Measurements from ENCODE around the gene CMTM7.

The CMTM7 gene

GRCh38 chr3:32404714-32405113 lies 13.1 kb downstream of the CMTM7 start:
- no peaks in the 10 kb centered on the region for H3K27me3 ChIP-seq (ENCODE audit: control insufficient read depth in 1 of 2, insufficient read depth in 2 of 2, low read length in 2 of 2)
- H3K27ac ChIP-seq (ENCODE audit: low read depth, low read length): no peak overlapping the region
- H3K4me1 ChIP-seq (ENCODE audit: insufficient read depth, low read length): peaks cover 9% of the 10 kb centered on the region
- H3K9me3 ChIP-seq (ENCODE audit: low read length): no peaks in the 10 kb centered on the region
- H3K36me3 ChIP-seq (ENCODE audit: insufficient read depth, low read length): no peaks in the 10 kb centered on the region
- H3K9ac ChIP-seq (ENCODE audit: low read length): no peak overlapping the region
- H3K4me3 ChIP-seq (ENCODE audit: low read depth in 1 of 2, low read length in 2 of 2): no peak overlapping the region

GRCh38 chr3:32405155-32405554 lies 13.5 kb downstream of the CMTM7 start:
- no peak overlapping the region for H3K27ac ChIP-seq (ENCODE audit: low read depth, low read length)
- no peaks in the 10 kb centered on the region for H3K9me3 ChIP-seq (ENCODE audit: low read length)
- no peaks in the 10 kb centered on the region for H3K27me3 ChIP-seq (ENCODE audit: control insufficient read depth in 1 of 2, insufficient read depth in 2 of 2, low read length in 2 of 2)
- H3K36me3 ChIP-seq (ENCODE audit: insufficient read depth, low read length): no peaks in the 10 kb centered on the region
- no peak overlapping the region for H3K4me3 ChIP-seq (ENCODE audit: low read depth in 1 of 2, low read length in 2 of 2)
- no peak overlapping the region for H3K9ac ChIP-seq (ENCODE audit: low read length)
- peaks cover 9% of the 10 kb centered on the region for H3K4me1 ChIP-seq (ENCODE audit: insufficient read depth, low read length)

GRCh38 chr3:32405711-32406323 lies 14.2 kb downstream of the CMTM7 start:
- no peaks in the 10 kb centered on the region for H3K9me3 ChIP-seq (ENCODE audit: low read length)
- H3K4me1 ChIP-seq (ENCODE audit: insufficient read depth, low read length): peaks cover 5% of the 10 kb centered on the region
- H3K4me3 ChIP-seq (ENCODE audit: low read depth in 1 of 2, low read length in 2 of 2): no peak overlapping the region
- no peak overlapping the region for H3K27ac ChIP-seq (ENCODE audit: low read depth, low read length)
- no peak overlapping the region for H3K9ac ChIP-seq (ENCODE audit: low read length)
- H3K27me3 ChIP-seq (ENCODE audit: control insufficient read depth in 1 of 2, insufficient read depth in 2 of 2, low read length in 2 of 2): no peaks in the 10 kb centered on the region
- no peaks in the 10 kb centered on the region for H3K36me3 ChIP-seq (ENCODE audit: insufficient read depth, low read length)

- H3K27ac ChIP-seq (ENCODE audit: low read depth, low read length): peak overlapping the region; percentile 12
- no peaks in the 10 kb centered on the region for H3K9me3 ChIP-seq (ENCODE audit: low read length)
- H3K36me3 ChIP-seq (ENCODE audit: insufficient read depth, low read length): no peaks in the 10 kb centered on the region
- no peaks in the 10 kb centered on the region for H3K4me1 ChIP-seq (ENCODE audit: insufficient read depth, low read length)
- H3K4me3 ChIP-seq (ENCODE audit: low read depth in 1 of 2, low read length in 2 of 2): no peak overlapping the region
- H3K27me3 ChIP-seq (ENCODE audit: control insufficient read depth in 1 of 2, insufficient read depth in 2 of 2, low read length in 2 of 2): no peaks in the 10 kb centered on the region
- H3K9ac ChIP-seq (ENCODE audit: low read length): no peak overlapping the region
Measured at GRCh38 chr3:32406486-32407408, 15.1 kb downstream of the CMTM7 start.

- Histone ChIP-seq H3K9me3 (ENCODE audit: low read length) (no peaks in the 10 kb centered on the region), H3K4me3 (ENCODE audit: low read depth in 1 of 2, low read length in 2 of 2) (no peak overlapping the region), H3K9ac (ENCODE audit: low read length) (no peak overlapping the region), H3K27ac (ENCODE audit: low read depth, low read length) (no peak overlapping the region), H3K27me3 (ENCODE audit: control insufficient read depth in 1 of 2, insufficient read depth in 2 of 2, low read length in 2 of 2) (no peaks in the 10 kb centered on the region), H3K36me3 (ENCODE audit: insufficient read depth, low read length) (no peaks in the 10 kb centered on the region), H3K4me1 (ENCODE audit: insufficient read depth, low read length) (no peaks in the 10 kb centered on the region)
Measured at GRCh38 chr3:32410367-32411246, 19.0 kb downstream of the CMTM7 start.

- Histone ChIP-seq H3K4me3 (ENCODE audit: low read depth in 1 of 2, low read length in 2 of 2) (no peak overlapping the region), H3K36me3 (ENCODE audit: insufficient read depth, low read length) (no peaks in the 10 kb centered on the region), H3K27me3 (ENCODE audit: control insufficient read depth in 1 of 2, insufficient read depth in 2 of 2, low read length in 2 of 2) (no peaks in the 10 kb centered on the region), H3K9ac (ENCODE audit: low read length) (no peak overlapping the region), H3K4me1 (ENCODE audit: insufficient read depth, low read length) (no peaks in the 10 kb centered on the region), H3K9me3 (ENCODE audit: low read length) (no peaks in the 10 kb centered on the region), H3K27ac (ENCODE audit: low read depth, low read length) (no peak overlapping the region)
Measured at GRCh38 chr3:32411442-32411841, 19.8 kb downstream of the CMTM7 start.

GRCh38 chr3:32412887-32413286 lies 21.2 kb downstream of the CMTM7 start:
- H3K4me1 ChIP-seq (ENCODE audit: insufficient read depth, low read length): no peaks in the 10 kb centered on the region
- H3K9me3 ChIP-seq (ENCODE audit: low read length): no peaks in the 10 kb centered on the region
- H3K36me3 ChIP-seq (ENCODE audit: insufficient read depth, low read length): no peaks in the 10 kb centered on the region
- H3K9ac ChIP-seq (ENCODE audit: low read length): no peak overlapping the region
- no peak overlapping the region for H3K4me3 ChIP-seq (ENCODE audit: low read depth in 1 of 2, low read length in 2 of 2)
- H3K27ac ChIP-seq (ENCODE audit: low read depth, low read length): no peak overlapping the region
- no peaks in the 10 kb centered on the region for H3K27me3 ChIP-seq (ENCODE audit: control insufficient read depth in 1 of 2, insufficient read depth in 2 of 2, low read length in 2 of 2)

GRCh38 chr3:32413845-32414521 lies 22.3 kb downstream of the CMTM7 start:
- H3K4me1 ChIP-seq (ENCODE audit: insufficient read depth, low read length): no peaks in the 10 kb centered on the region
- no peak overlapping the region for H3K9ac ChIP-seq (ENCODE audit: low read length)
- H3K36me3 ChIP-seq (ENCODE audit: insufficient read depth, low read length): no peaks in the 10 kb centered on the region
- no peak overlapping the region for H3K4me3 ChIP-seq (ENCODE audit: low read depth in 1 of 2, low read length in 2 of 2)
- H3K27ac ChIP-seq (ENCODE audit: low read depth, low read length): no peak overlapping the region
- no peaks in the 10 kb centered on the region for H3K27me3 ChIP-seq (ENCODE audit: control insufficient read depth in 1 of 2, insufficient read depth in 2 of 2, low read length in 2 of 2)
- no peaks in the 10 kb centered on the region for H3K9me3 ChIP-seq (ENCODE audit: low read length)

GRCh38 chr3:32414522-32415202 lies 23.0 kb downstream of the CMTM7 start:
- no peak overlapping the region for H3K9ac ChIP-seq (ENCODE audit: low read length)
- H3K4me1 ChIP-seq (ENCODE audit: insufficient read depth, low read length): no peaks in the 10 kb centered on the region
- no peaks in the 10 kb centered on the region for H3K9me3 ChIP-seq (ENCODE audit: low read length)
- H3K27me3 ChIP-seq (ENCODE audit: control insufficient read depth in 1 of 2, insufficient read depth in 2 of 2, low read length in 2 of 2): no peaks in the 10 kb centered on the region
- no peak overlapping the region for H3K4me3 ChIP-seq (ENCODE audit: low read depth in 1 of 2, low read length in 2 of 2)
- peak overlapping the region; percentile 42 for H3K27ac ChIP-seq (ENCODE audit: low read depth, low read length)
- no peaks in the 10 kb centered on the region for H3K36me3 ChIP-seq (ENCODE audit: insufficient read depth, low read length)

- no peaks in the 10 kb centered on the region for H3K27me3 ChIP-seq (ENCODE audit: control insufficient read depth in 1 of 2, insufficient read depth in 2 of 2, low read length in 2 of 2)
- no peak overlapping the region for H3K9ac ChIP-seq (ENCODE audit: low read length)
- no peak overlapping the region for H3K27ac ChIP-seq (ENCODE audit: low read depth, low read length)
- no peaks in the 10 kb centered on the region for H3K36me3 ChIP-seq (ENCODE audit: insufficient read depth, low read length)
- no peaks in the 10 kb centered on the region for H3K9me3 ChIP-seq (ENCODE audit: low read length)
- H3K4me3 ChIP-seq (ENCODE audit: low read depth in 1 of 2, low read length in 2 of 2): no peak overlapping the region
- H3K4me1 ChIP-seq (ENCODE audit: insufficient read depth, low read length): peaks cover 33% of the 10 kb centered on the region
Measured at GRCh38 chr3:32419742-32420125, 28.1 kb downstream of the CMTM7 start.

Measured in muscle layer of colon (tissue), 2 donors.